ENCODE measurements around the gene DNAI4. TPM values are rescaled to one million over a fixed set of nuclear protein-coding genes. Genes with fewer than 3 reads are reported as not detected.

The DNAI4 gene
- total and polyA plus RNA-seq, 12 donors, result 1.6 to 9.0 (median 4.3) TPM

- no peak for DNase-seq
- Histone ChIP-seq H3K4me3 (no peak overlapping the region), H3K36me3 (replicated peaks in 1 of 2) (no peaks in the 10 kb centered on the region)
Measured at GRCh38 chr1:66770240-66770639, 154.4 kb downstream of the DNAI4 start.

DNA sequence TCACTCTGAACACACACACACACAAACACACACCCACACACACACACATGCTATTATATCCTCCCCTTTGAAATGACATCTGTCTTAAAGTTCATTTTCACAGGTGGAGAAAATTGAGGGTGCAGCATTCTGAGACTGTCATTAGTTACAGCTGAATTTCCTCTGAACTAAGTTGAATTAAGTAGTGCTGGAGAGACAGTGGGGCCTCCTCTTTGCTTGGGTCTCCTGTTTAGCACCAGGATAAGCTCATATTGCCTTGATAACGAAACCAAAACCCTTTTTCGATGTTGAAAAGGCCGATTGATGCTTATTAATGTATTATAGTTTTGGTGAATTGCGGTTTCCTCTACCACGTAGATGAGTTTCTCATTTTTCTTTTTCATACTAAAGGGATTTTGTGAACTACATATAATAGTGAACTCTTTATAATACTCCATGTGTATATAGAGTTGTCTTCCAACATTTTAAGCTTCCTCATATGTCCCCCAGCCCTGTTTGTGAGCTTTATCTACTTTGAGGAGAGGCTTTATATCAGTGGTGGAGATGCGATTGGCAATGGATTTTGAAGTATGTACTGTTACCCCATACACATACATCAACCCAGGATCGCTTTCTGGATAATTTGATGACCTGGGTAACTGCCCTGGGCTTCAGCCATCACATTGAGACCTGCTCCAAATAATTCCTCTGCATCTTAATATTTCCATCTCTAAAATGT, 155.0 kb downstream of the DNAI4 start:
- 82 to 92% (median 90%) methylated on average over 7 of the region's 7 CpGs for WGBS, 4 donors
- no peaks in the 10 kb centered on the region for H3K9me3 ChIP-seq (replicated peaks in 1 of 3)
- intact Hi-C loops (cut with DNase I), result loop anchor here (10.0 kb wide), 4 partner anchors 145 to 435 kb away; no protein-coding TSS in a partner anchor

More at GRCh38 chr1:66770240-66770639, 154.4 kb downstream of the DNAI4 start:
- no peaks in the 10 kb centered on the region for H3K9me3 ChIP-seq (replicated peaks in 1 of 3)
- no peak overlapping the region for H3K27ac ChIP-seq
- WGBS, 4 donors, result 93 to 100% (median 99%) methylated on average over 2 of the region's 2 CpGs
- no peaks in the 10 kb centered on the region for H3K27me3 ChIP-seq
- TF ChIP-seq CTCF (IDR thresholded peaks at IDR 0.05), result no peak
- TF ChIP-seq POLR2A (IDR thresholded peaks at IDR 0.05), result no peak
- H3K4me1 ChIP-seq (replicated peaks in 1 of 2), result no peaks in the 10 kb centered on the region
- intact Hi-C loops (cut with DNase I), result loop anchor here in 1 of 2 donors (10.0 kb wide), 1 partner anchor 145 kb away; no protein-coding TSS in a partner anchor

DNA sequence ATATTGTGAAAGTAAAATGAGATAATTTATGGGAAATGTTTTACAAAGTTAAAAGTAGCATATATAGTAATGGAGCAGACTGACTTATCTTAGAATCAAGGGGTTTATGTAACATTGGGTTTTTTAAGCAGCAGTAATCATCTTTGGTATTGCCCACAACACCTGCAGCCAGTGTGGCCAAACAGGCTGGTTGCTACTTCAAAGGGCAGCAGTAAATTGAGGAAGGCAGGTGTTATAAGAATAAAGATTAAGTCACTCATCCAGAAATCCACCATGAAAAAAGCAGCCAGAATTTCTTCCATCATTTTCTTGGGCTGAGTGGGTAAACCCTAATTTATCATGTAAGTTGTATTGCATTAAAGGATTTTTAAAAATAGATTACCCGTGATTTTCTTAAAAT, 155.7 kb downstream of the DNAI4 start:
- intact Hi-C loops (cut with DNase I), result loop anchor here (10.0 kb wide), 3 partner anchors 226 to 436 kb away; no protein-coding TSS in a partner anchor
- no peaks in the 10 kb centered on the region for H3K9me3 ChIP-seq (replicated peaks in 1 of 3)
- no peak for DNase-seq
- no peak for TF ChIP-seq POLR2A (IDR thresholded peaks at IDR 0.05)
- no peak for TF ChIP-seq CTCF (IDR thresholded peaks at IDR 0.05)
- H3K27ac ChIP-seq, result no peak overlapping the region
- WGBS, 4 donors, result 85 to 98% (median 89%) methylated on average over 1 of the region's 1 CpG
- H3K4me1 ChIP-seq (replicated peaks in 1 of 2), result no peaks in the 10 kb centered on the region
- H3K27me3 ChIP-seq, result no peaks in the 10 kb centered on the region
- H3K4me3 ChIP-seq, result no peak overlapping the region
- no peaks in the 10 kb centered on the region for H3K36me3 ChIP-seq (replicated peaks in 1 of 2)

More for the DNA sequence above, 155.0 kb downstream of the DNAI4 start:
- no peaks in the 10 kb centered on the region for H3K27me3 ChIP-seq
- TF ChIP-seq CTCF (IDR thresholded peaks at IDR 0.05), result no peak
- no peak for TF ChIP-seq POLR2A (IDR thresholded peaks at IDR 0.05)
- H3K4me1 ChIP-seq (replicated peaks in 1 of 2), result no peaks in the 10 kb centered on the region
- no peaks in the 10 kb centered on the region for H3K36me3 ChIP-seq (replicated peaks in 1 of 2)
- no peak overlapping the region for H3K4me3 ChIP-seq
- no peak for DNase-seq
- no peak overlapping the region for H3K27ac ChIP-seq

- TF ChIP-seq POLR2A (IDR thresholded peaks at IDR 0.05), result no peak
- TF ChIP-seq CTCF (IDR thresholded peaks at IDR 0.05), result no peak
- no peak for DNase-seq
- Histone ChIP-seq H3K4me3 (no peak overlapping the region), H3K27me3 (no peaks in the 10 kb centered on the region), H3K36me3 (replicated peaks in 1 of 2) (no peaks in the 10 kb centered on the region), H3K27ac (no peak overlapping the region), H3K4me1 (replicated peaks in 1 of 2) (no peaks in the 10 kb centered on the region), H3K9me3 (replicated peaks in 1 of 3) (no peaks in the 10 kb centered on the region)
- intact Hi-C loops (cut with DNase I), result loop anchor here (10.0 kb wide), 3 partner anchors 227 to 437 kb away; no protein-coding TSS in a partner anchor
Measured at GRCh38 chr1:66767626-66768025, 157.0 kb downstream of the DNAI4 start.
